ENCODE measurements around the gene RTL5. TPM values are rescaled to one million over a fixed set of nuclear protein-coding genes. Genes with fewer than 3 reads are reported as not detected.

RTL5 gene
- total and polyA plus RNA-seq, 2 experiments from 2014 or later: 2.5 to 2.6 TPM

- no peaks in the 10 kb centered on the region for H3K79me2 ChIP-seq
- no peak overlapping the region for H3K4me3 ChIP-seq
- H2AFZ ChIP-seq: no peak overlapping the region
- no peak for DNase-seq (ENCODE audit: low spot score)
- no peaks in the 10 kb centered on the region for H3K36me3 ChIP-seq (replicated peaks; ENCODE audit: insufficient read depth, low read depth)
- no peak overlapping the region for H3K27ac ChIP-seq
- TF ChIP-seq CTCF (IDR thresholded peaks at IDR 0.05; ENCODE audit: poor library complexity): no peak
- no peak for TF ChIP-seq EZH2 (IDR thresholded peaks at IDR 0.05; ENCODE audit: borderline replicate concordance)
- no peak for TF ChIP-seq EZH2phosphoT487 (IDR thresholded peaks at IDR 0.05; ENCODE audit: low read depth, severe bottlenecking, unreplicated experiment)
- WGBS (ENCODE audit: low lambda C conversion rate, missing lambda C conversion rate): 76% methylated on average over 2 of the region's 2 CpGs
- no peaks in the 10 kb centered on the region for H4K20me1 ChIP-seq (ENCODE audit: insufficient read depth, poor library complexity, severe bottlenecking)
- H3K27me3 ChIP-seq: no peaks in the 10 kb centered on the region
- H3K4me1 ChIP-seq (ENCODE audit: insufficient read depth): no peaks in the 10 kb centered on the region
- H3K4me2 ChIP-seq: no peak overlapping the region
- no peaks in the 10 kb centered on the region for H3K9me2 ChIP-seq (replicated peaks; ENCODE audit: insufficient read depth)
- H3K9me3 ChIP-seq (ENCODE audit: low read depth): no peaks in the 10 kb centered on the region
Measured at GRCh38 chrX:72095370-72095769, 36.3 kb downstream of the RTL5 start.

- Histone ChIP-seq H3K36me3 (replicated peaks; ENCODE audit: insufficient read depth, low read depth) (no peaks in the 10 kb centered on the region), H4K20me1 (ENCODE audit: insufficient read depth, poor library complexity, severe bottlenecking) (no peaks in the 10 kb centered on the region), H3K79me2 (no peaks in the 10 kb centered on the region), H3K27me3 (no peaks in the 10 kb centered on the region), H3K27ac (no peak overlapping the region), H2AFZ (no peak overlapping the region), H3K9me2 (replicated peaks; ENCODE audit: insufficient read depth) (no peaks in the 10 kb centered on the region), H3K4me1 (ENCODE audit: insufficient read depth) (no peaks in the 10 kb centered on the region), H3K9me3 (ENCODE audit: low read depth) (no peaks in the 10 kb centered on the region), H3K4me2 (no peak overlapping the region), H3K4me3 (no peak overlapping the region)
- peak; percentile 43 for DNase-seq (ENCODE audit: low spot score)
- 37% methylated on average over 4 of the region's 4 CpGs for WGBS (ENCODE audit: low lambda C conversion rate, missing lambda C conversion rate)
- TF ChIP-seq EZH2phosphoT487 (IDR thresholded peaks at IDR 0.05; ENCODE audit: low read depth, severe bottlenecking, unreplicated experiment) (no peak), EZH2 (IDR thresholded peaks at IDR 0.05; ENCODE audit: borderline replicate concordance) (no peak), CTCF (IDR thresholded peaks at IDR 0.05; ENCODE audit: poor library complexity) (no peak)
Measured at GRCh38 chrX:72094894-72095293, 36.8 kb downstream of the RTL5 start.

- Histone ChIP-seq H3K4me1 (ENCODE audit: insufficient read depth) (no peaks in the 10 kb centered on the region), H3K4me3 (no peak overlapping the region), H3K4me2 (no peak overlapping the region), H3K27ac (no peak overlapping the region), H4K20me1 (ENCODE audit: insufficient read depth, poor library complexity, severe bottlenecking) (no peaks in the 10 kb centered on the region), H3K9me3 (ENCODE audit: low read depth) (no peaks in the 10 kb centered on the region), H3K9me2 (replicated peaks; ENCODE audit: insufficient read depth) (no peaks in the 10 kb centered on the region), H3K79me2 (no peaks in the 10 kb centered on the region), H3K27me3 (no peaks in the 10 kb centered on the region), H3K36me3 (replicated peaks; ENCODE audit: insufficient read depth, low read depth) (no peaks in the 10 kb centered on the region), H2AFZ (no peak overlapping the region)
- TF ChIP-seq EZH2 (IDR thresholded peaks at IDR 0.05; ENCODE audit: borderline replicate concordance) (no peak), CTCF (IDR thresholded peaks at IDR 0.05; ENCODE audit: poor library complexity) (no peak), EZH2phosphoT487 (IDR thresholded peaks at IDR 0.05; ENCODE audit: low read depth, severe bottlenecking, unreplicated experiment) (no peak)
- 64% methylated on average over 3 of the region's 3 CpGs for WGBS (ENCODE audit: low lambda C conversion rate, missing lambda C conversion rate)
- no peak for DNase-seq (ENCODE audit: low spot score)
Measured at GRCh38 chrX:72089254-72089653, 42.5 kb downstream of the RTL5 start.

GRCh38 chrX:72088761-72089160 is 43.0 kb downstream of the RTL5 start:
- H3K27ac ChIP-seq: no peak overlapping the region
- H4K20me1 ChIP-seq (ENCODE audit: insufficient read depth, poor library complexity, severe bottlenecking): no peaks in the 10 kb centered on the region
- TF ChIP-seq EZH2 (IDR thresholded peaks at IDR 0.05; ENCODE audit: borderline replicate concordance) (no peak), EZH2phosphoT487 (IDR thresholded peaks at IDR 0.05; ENCODE audit: low read depth, severe bottlenecking, unreplicated experiment) (no peak), CTCF (IDR thresholded peaks at IDR 0.05; ENCODE audit: poor library complexity) (no peak)
- no peaks in the 10 kb centered on the region for H3K27me3 ChIP-seq
- no peak overlapping the region for H3K4me2 ChIP-seq
- WGBS (ENCODE audit: low lambda C conversion rate, missing lambda C conversion rate): 74% methylated on average over 6 of the region's 6 CpGs
- no peaks in the 10 kb centered on the region for H3K79me2 ChIP-seq
- H3K4me3 ChIP-seq: no peak overlapping the region
- no peaks in the 10 kb centered on the region for H3K9me2 ChIP-seq (replicated peaks; ENCODE audit: insufficient read depth)
- no peaks in the 10 kb centered on the region for H3K9me3 ChIP-seq (ENCODE audit: low read depth)
- no peak for DNase-seq (ENCODE audit: low spot score)
- no peaks in the 10 kb centered on the region for H3K4me1 ChIP-seq (ENCODE audit: insufficient read depth)
- H2AFZ ChIP-seq: no peak overlapping the region
- H3K36me3 ChIP-seq (replicated peaks; ENCODE audit: insufficient read depth, low read depth): no peaks in the 10 kb centered on the region
